NCI-H1436 (cell line): Measurements from ENCODE around the gene NUP62CL.

Source experiments
- DNase-seq: peaks from one replicate; lab custom pipeline; 2025; lab: John Stamatoyannopoulos, UW

Gene NUP62CL

GRCh38 chrX:107153005-107153404 lies 53.2 kb downstream of the NUP62CL start:
- DNase-seq: no peak

- no peak for DNase-seq
Observed at GRCh38 chrX:107146670-107147069, 59.6 kb downstream of the NUP62CL start.

GRCh38 chrX:107135965-107136307 lies 70.3 kb downstream of the NUP62CL start:
- DNase-seq: no peak

- no peak for DNase-seq
Observed at GRCh38 chrX:107135049-107135964, 70.9 kb downstream of the NUP62CL start.

- DNase-seq: no peak
Observed at GRCh38 chrX:107123750-107124149, 82.5 kb downstream of the NUP62CL start.

- no peak for DNase-seq
Observed at GRCh38 chrX:107119283-107119682, 87.0 kb downstream of the NUP62CL start.

GRCh38 chrX:107118322-107119147 lies 87.7 kb downstream of the NUP62CL start, which contains the start of gene RBM41:
Gene RBM41 (minus strand): TSS chrX:107118822. CDS start chrX:107118773, 49 bp downstream.
- DNase-seq: peak; percentile 78

GRCh38 chrX:107117993-107118321 lies 88.3 kb downstream of the NUP62CL start:
- DNase-seq: no peak

GRCh38 chrX:107107459-107107858 lies 98.8 kb downstream of the NUP62CL start:
- no peak for DNase-seq

GRCh38 chrX:107102980-107103379 lies 103.3 kb downstream of the NUP62CL start:
- DNase-seq: no peak

GRCh38 chrX:107076158-107076557 lies 130.1 kb downstream of the NUP62CL start:
- DNase-seq: no peak
